ENCODE measurements around the gene TMCO6.

Gene TMCO6

DNA sequence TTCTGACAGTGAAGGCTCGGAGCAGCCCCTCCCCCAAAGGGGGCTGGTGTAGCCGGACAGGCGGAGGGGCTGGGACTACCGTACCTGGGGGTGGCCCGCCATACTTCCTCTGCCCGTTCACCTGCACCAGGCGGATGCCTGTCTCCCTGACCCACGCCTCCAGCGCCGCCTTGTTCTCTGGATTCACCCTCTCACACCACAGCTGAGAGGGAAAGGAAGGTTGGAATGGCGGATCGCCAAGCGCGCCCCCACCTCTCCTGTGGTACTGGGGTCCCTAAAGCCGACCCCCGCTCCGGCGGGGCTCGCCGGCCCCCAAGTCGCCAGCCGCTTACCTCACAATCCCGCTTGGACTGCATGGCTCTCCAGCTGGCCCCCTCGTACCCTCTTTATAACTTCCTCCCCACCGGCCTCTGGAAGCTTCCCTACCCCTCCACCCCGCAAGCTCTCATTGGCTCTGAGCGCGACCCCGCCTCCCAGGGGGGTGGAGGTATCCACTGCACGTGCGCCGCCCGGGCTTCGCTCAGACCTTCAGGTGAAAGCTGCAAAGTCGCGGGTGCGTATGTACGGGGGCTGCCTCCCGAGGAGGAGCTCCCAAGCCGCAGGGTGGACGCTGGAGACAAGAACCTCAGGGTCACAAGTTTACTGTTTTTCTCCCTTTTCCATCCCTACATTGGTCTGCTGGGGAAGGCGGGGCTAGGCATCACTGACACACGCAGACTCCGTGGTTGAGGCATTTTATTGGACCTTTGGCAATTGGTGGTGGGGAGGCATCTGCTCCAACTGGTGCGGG, 34.1 kb downstream of the TMCO6 start, which contains the start of gene DND1:
TSS of gene DND1 (minus strand) at position 390 of the 790 bp plus-strand sequence. CDS start at position 356, 34 bp downstream.
- DNase-seq (ENCODE audit: low spot score): no peak

DNA sequence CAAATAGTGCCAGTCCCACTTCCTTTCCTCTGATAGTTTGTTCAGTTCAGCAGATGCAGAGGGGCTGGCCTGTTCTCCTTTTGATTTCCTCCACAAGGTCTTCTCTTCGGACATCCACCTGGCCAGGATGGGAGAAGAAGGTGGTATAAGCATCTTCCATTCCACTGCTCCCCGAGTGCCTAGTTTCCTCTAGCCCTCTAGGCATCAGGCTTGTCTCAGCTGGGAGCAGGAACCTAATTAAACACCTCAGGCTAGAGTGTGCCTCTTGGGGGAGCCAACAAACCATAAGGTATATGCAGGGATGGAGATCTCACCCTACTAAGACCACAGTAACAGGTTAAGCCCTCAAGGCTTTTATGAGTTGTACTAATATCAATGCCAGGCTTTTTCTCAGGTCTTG, 35.0 kb downstream of the TMCO6 start:
- no peak for DNase-seq (ENCODE audit: low spot score)

DNA sequence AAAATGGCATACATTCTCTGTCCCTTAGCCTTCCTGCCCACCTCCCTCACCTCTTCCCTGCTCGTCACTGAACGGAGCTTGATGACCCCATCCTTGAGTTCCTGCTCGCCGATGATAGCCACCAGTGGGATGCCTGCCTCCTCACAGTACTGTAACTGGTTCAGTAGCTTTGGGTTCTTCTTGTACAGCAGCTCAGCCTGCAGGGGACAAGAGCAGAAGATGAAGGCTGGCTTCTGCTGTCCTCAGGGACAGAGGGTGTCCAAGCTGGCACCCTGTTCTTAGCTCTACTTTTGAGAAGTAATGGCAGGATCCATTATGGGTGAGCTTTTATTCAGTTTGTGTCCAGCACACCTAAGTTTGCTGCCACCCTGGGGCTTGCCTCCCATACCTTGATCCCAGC, 35.4 kb downstream of the TMCO6 start:
- DNase-seq (ENCODE audit: low spot score): no peak

DNA sequence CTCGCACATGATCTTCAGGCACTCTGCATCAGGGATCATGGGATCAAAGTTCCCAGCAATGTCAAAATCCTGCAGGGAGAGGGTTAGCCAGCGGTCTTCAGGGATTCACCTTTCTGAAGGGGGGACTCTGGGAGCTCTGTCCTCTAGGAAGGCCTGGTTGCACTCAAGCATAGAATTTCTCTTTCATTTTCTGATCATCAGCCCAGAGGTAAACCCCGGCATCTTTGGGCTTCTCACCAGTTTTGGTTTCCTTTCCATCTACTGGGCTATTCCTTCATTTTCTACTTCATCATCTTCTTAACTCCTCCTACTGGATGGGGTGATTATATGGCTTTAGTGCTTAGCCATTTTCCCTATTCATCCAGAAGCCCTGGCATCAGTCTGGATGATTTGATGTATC, 38.7 kb downstream of the TMCO6 start:
- no peak for DNase-seq (ENCODE audit: low spot score)

DNA sequence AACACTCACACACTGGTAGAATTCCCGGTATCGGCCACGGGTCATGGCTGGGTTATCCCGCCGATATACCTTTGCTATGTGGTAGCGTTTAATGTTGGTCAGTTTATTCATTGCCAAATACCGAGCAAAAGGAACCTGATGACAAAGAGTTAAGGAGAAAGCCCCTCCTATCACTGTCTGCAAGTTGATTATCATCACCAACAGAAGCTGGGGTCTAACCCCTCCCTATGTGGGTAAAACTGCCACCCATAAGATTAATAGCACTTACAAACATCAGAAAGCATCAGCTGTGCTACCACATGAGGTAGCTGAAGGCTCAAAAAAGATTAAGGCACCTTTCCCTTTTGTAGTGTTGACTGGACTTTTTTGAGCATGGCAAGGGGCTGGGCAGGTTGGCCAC, 39.7 kb downstream of the TMCO6 start:
- DNase-seq (ENCODE audit: low spot score): no peak

DNA sequence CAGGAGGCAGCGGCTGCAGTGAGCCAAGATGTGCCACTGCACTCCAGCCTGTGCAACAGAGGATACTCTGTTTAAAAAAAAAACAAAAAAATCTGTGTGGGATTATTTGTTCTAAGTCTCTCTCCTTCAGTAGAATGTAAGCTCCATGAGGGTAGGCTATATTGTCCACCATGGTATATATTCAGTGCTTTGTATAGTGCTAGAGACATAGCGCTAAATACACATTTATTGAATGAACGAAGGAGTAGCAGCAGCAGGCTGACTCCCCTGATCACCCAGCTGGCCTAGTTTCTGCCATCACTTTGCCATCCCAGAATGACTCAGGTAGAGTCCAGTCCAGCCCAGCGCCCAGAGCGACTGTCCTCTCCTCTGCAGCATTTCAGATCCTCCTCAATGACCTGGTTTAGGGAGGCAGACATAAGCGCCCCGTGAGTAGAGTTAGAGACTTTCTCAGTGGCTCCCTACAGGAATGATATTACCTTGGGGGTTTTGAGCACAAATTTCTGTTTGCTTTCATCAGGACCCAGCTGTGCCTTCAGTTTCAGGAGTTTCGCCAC, 51.2 kb downstream of the TMCO6 start:
- DNase-seq (ENCODE audit: low spot score): no peak

DNA sequence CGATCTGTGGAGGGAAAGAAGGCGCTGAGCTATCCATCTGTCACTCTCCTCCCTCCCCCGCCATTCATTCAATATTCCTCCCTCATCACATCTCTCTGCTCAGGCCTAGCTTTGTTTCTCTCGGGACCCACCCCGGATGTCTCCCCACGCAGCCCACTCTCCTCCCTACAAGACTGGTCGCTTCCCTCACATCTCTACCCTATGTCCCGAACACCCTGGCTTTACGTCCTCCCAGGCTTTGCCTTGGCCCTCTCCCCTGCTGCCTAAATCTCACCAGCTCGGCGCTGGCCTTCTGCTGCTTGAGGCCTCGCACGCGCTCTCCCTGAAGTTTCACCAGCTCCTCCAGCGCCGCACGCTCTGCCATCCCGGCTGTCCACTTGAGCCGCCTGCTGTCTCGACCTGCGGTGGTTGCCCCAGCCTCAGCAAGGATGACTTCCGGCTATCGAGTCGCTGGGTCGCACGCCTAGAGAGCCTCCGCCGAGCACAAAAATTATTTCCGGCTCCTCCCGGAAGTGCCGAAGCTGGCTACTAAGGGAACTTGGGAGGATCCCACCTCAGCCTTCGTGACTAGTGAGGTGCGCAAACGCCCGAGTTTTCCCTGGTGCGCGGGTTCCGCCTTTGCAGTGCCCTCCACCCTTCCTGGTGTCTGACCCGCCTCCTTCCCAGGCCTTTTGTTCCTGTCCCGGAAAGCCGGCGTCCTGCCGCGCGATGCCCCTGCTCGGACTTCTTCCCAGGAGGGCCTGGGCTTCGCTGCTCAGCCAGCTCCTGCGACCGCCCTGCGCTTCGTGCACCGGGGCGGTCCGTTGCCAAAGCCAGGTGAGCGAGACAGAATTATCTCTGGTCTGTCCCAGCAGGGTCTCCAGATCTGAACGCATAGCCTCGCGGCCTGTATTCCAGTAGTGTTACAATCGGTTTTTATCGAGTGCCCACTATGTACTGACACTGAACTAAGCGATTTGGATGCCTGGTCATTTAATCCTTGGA, 52.0 kb downstream of the TMCO6 start, which contains the start of the genes HARS1 and HARS2:
TSS of gene HARS1 (minus strand) at position 430 of the 984 bp plus-strand sequence. CDS start at position 364, 66 bp downstream.
TSS of gene HARS2 (plus strand) at position 515 of the 984 bp plus-strand sequence. CDS start at position 709, 194 bp downstream.
- peak; percentile 93 for DNase-seq (ENCODE audit: low spot score)

DNA sequence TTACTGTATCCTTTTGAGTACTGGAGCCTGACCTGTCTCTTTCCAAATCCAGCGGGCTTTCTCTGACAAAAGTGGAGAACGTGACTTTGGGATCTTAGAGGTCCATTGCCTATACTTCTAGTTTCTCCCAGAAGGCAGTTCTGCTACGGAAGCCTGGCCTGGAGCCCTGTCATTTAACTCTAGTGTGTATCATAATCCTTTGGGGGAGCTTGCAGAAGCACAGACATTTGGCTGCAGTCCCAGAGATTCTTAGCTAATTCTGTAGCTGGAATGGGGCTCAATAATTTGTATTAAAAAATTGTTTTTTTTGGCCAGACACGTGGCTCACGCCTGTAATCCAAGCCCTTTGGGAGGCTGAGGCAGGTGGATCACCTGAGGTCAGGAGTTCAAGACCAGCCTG, 55.0 kb downstream of the TMCO6 start:
- no peak for DNase-seq (ENCODE audit: low spot score)

All from Ammon's horn (tissue), 1 donor.